Measurements from ENCODE around the gene MARCHF3.

DNA sequence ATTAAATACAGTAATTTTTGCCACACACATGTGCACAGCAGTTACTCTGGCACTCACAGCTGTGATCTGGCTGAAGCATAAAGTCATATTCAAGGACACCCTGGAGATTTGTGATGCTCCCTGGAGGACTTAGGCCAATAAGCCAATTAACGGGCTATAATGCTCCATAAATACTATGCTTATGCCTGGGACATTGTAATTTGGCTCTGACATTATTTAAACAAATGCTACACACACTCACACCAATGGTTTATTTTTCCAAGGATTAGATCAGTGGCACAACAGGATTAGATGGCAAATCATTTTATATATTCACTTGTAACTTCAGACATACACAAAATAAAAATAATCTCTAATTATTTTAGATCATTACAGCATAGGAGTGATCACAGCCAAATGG is 142.2 kb downstream of the MARCHF3 start:
- no peak for TF ChIP-seq CTCF (IDR thresholded peaks at IDR 0.05)
- no peak for TF ChIP-seq POLR2A (IDR thresholded peaks at IDR 0.05)
